Uterus (tissue), 2 donors: ENCODE data around the gene CASP4.

Experiments used
- CTCF ChIP-seq, 4 experiments: fragments of 200-600 bp in 2 of 4; fragments of 450-650 bp in 2 of 4; sonication (generic) in 2 of 4; IDR thresholded peaks; one replicate each; pipeline ENCODE4 v1.5.1; 2016 to 2019; ENCODE audit warnings: antibody characterized with exemption in 4 of 4, mild to moderate bottlenecking in 2 of 4, moderate library complexity in 1 of 4
- POLR2A ChIP-seq, 2 donors: fragments of 450-650 bp; IDR thresholded peaks; one replicate each; pipeline ENCODE4 v1.6.1; 2016; ENCODE audit warnings: antibody characterized with exemption in 2 of 2, mild to moderate bottlenecking in 1 of 2, moderate library complexity in 1 of 2

GRCh38 chr11:104925850-104926249 lies 42.5 kb downstream of the CASP4 start:
- TF ChIP-seq CTCF (IDR thresholded peaks at IDR 0.05), result no peak
- TF ChIP-seq POLR2A (IDR thresholded peaks at IDR 0.05), result no peak
